Neural crest cell (in vitro differentiated cells): ENCODE results near the gene RAB3C. TPM values are rescaled to one million over a fixed set of nuclear protein-coding genes. Genes with fewer than 3 reads are reported as not detected.

Source experiments
- DNase-seq: peaks from one replicate; pipeline ENCODE4 v3.0.0; 2021; ENCODE audit warnings: low read depth, mixed read lengths, low spot score
- H3K27ac Mint-ChIP-seq: one replicate; pipeline ENCODE4 v1.8.0; 2021; ENCODE audit warnings: mild to moderate bottlenecking, mixed read lengths; ENCODE audit not compliant: unreplicated experiment
- H3K27me3 Mint-ChIP-seq: 2 replicates; pipeline ENCODE4 v1.8.0; 2021; ENCODE audit warnings: low read depth, mild to moderate bottlenecking, mixed read lengths
- H3K36me3 Mint-ChIP-seq: 2 replicates; pipeline ENCODE4 v1.8.0; 2021; ENCODE audit warnings: low read depth, mild to moderate bottlenecking, mixed read lengths
- H3K4me1 Mint-ChIP-seq: 2 replicates; pipeline ENCODE4 v1.8.0; 2021; ENCODE audit warnings: mixed read lengths
- H3K4me3 Mint-ChIP-seq: one replicate; pipeline ENCODE4 v1.8.0; 2021; ENCODE audit warnings: mild to moderate bottlenecking, mixed read lengths
- H3K9me3 Mint-ChIP-seq: 2 replicates; pipeline ENCODE4 v1.8.0; 2021; ENCODE audit warnings: mixed read lengths
- total RNA-seq: library from RNA; stranded (reverse); gene quantifications from 2 replicates; pipeline ENCODE4 v1.2.1, GENCODE V29; 2021
- TF ChIP-seq, protein P1 (sequence below): fragments of 200-600 bp; sonication (generic); conservative IDR thresholded peaks from 2 replicates; pipeline ENCODE4 v1.5.0; 2021; ENCODE audit warnings: antibody characterized with exemption, mild to moderate bottlenecking

Gene RAB3C
- total RNA-seq, 1 donor from 2014 or later, result 13.6 TPM

DNA sequence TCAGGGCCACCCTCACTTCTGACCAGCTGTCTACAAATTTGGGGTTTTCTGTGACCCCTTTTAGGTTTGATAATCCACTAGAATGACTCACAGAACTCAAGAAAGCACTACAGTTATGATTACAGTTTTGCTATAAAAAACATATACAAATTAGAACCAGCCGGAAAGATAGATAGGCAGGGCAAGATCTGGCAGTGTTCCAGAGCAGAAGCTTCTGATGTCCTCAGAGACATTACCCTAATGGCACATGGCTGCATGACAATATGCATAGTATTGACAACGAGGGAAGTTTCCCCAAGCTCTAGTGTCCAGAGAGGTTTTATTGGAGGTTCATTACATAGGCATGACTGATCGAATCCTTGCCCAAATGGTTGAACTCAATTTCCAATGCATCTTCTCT lies 158.1 kb downstream of the RAB3C start:
- no peak overlapping the region for H3K27ac Mint-ChIP-seq
- TF ChIP-seq, protein P1, sequence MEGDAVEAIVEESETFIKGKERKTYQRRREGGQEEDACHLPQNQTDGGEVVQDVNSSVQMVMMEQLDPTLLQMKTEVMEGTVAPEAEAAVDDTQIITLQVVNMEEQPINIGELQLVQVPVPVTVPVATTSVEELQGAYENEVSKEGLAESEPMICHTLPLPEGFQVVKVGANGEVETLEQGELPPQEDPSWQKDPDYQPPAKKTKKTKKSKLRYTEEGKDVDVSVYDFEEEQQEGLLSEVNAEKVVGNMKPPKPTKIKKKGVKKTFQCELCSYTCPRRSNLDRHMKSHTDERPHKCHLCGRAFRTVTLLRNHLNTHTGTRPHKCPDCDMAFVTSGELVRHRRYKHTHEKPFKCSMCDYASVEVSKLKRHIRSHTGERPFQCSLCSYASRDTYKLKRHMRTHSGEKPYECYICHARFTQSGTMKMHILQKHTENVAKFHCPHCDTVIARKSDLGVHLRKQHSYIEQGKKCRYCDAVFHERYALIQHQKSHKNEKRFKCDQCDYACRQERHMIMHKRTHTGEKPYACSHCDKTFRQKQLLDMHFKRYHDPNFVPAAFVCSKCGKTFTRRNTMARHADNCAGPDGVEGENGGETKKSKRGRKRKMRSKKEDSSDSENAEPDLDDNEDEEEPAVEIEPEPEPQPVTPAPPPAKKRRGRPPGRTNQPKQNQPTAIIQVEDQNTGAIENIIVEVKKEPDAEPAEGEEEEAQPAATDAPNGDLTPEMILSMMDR, result no peak
- H3K4me1 Mint-ChIP-seq, result peaks cover 5% of the 10 kb centered on the region

GRCh38 chr5:58745350-58745749 lies 162.5 kb downstream of the RAB3C start:
- H3K4me3 Mint-ChIP-seq, result no peak overlapping the region
- DNase-seq, result no peak
- H3K27ac Mint-ChIP-seq, result no peak overlapping the region
- no peaks in the 10 kb centered on the region for H3K36me3 Mint-ChIP-seq
- no peaks in the 10 kb centered on the region for H3K27me3 Mint-ChIP-seq
- no peaks in the 10 kb centered on the region for H3K4me1 Mint-ChIP-seq
- peaks cover 2% of the 10 kb centered on the region for H3K9me3 Mint-ChIP-seq
- TF ChIP-seq, protein P1, result no peak

More for the DNA sequence above, 158.1 kb downstream of the RAB3C start:
- no peaks in the 10 kb centered on the region for H3K27me3 Mint-ChIP-seq
- H3K36me3 Mint-ChIP-seq, result no peaks in the 10 kb centered on the region
- H3K4me3 Mint-ChIP-seq, result no peak overlapping the region
- no peak for DNase-seq
- peaks cover 2% of the 10 kb centered on the region for H3K9me3 Mint-ChIP-seq

DNA sequence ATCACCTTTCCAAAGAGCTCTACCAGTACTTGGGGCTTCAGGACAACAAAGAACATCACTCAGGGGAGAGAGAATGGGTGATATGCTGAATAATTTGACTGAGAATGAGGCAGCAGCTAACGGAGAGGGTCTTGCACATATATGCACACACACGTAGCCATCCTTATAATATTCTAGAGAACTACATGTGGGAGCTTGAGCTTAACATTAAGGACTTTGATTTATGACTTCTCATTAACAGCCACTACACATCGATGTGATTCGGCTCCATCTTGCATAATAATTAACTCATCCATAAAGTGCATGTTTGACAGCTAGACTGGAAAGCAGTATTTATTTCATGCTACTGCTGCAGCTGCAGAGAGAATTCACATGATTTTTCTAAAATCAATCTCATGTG lies 163.4 kb downstream of the RAB3C start:
- no peaks in the 10 kb centered on the region for H3K36me3 Mint-ChIP-seq
- no peak overlapping the region for H3K4me3 Mint-ChIP-seq
- H3K27ac Mint-ChIP-seq, result no peak overlapping the region
- H3K9me3 Mint-ChIP-seq, result no peaks in the 10 kb centered on the region
- no peak for DNase-seq
- TF ChIP-seq, protein P1, result no peak
- no peaks in the 10 kb centered on the region for H3K27me3 Mint-ChIP-seq
- no peaks in the 10 kb centered on the region for H3K4me1 Mint-ChIP-seq

- Mint-ChIP-seq H3K27ac (no peak overlapping the region), H3K36me3 (no peaks in the 10 kb centered on the region), H3K4me1 (peaks cover 8% of the 10 kb centered on the region), H3K27me3 (no peaks in the 10 kb centered on the region), H3K4me3 (no peak overlapping the region), H3K9me3 (no peaks in the 10 kb centered on the region)
- DNase-seq, result no peak
- TF ChIP-seq, protein P1, result no peak
These were observed 167.2 kb downstream of the RAB3C start for GRCh38 chr5:58750036-58750435.

GRCh38 chr5:58751222-58751837 lies 168.5 kb downstream of the RAB3C start:
- TF ChIP-seq, protein P1, result no peak
- Mint-ChIP-seq H3K4me3 (no peak overlapping the region), H3K27me3 (no peaks in the 10 kb centered on the region), H3K36me3 (no peaks in the 10 kb centered on the region), H3K9me3 (no peaks in the 10 kb centered on the region), H3K27ac (no peak overlapping the region), H3K4me1 (peaks cover 8% of the 10 kb centered on the region)
- no peak for DNase-seq
